ENCODE data around the gene CCR5AS.
"Not testable (repeated sequence)": the region's sequence is repeated elsewhere in the genome, so short reads cannot be mapped to it uniquely, and the experiment has no call there.

CCR5AS gene

GRCh38 chr3:46405301-46406019 is 1.4 kb downstream of the CCR5AS start:
- peaks cover 4% of the 10 kb centered on the region for H3K27me3 ChIP-seq (ENCODE audit: control insufficient read depth, insufficient read depth, low read length)
- H3K9me3 ChIP-seq (replicated peaks; ENCODE audit: control insufficient read depth, low read depth, low read length), result no peaks in the 10 kb centered on the region
- H3K27ac ChIP-seq (ENCODE audit: low read length), result peak overlapping the region; percentile 35
- H3K36me3 ChIP-seq (ENCODE audit: control insufficient read depth, insufficient read depth, low read length), result no peaks in the 10 kb centered on the region
- 27% methylated on average over 5 of the region's 11 CpGs for WGBS (ENCODE audit: insufficient coverage)
- peaks cover 14% of the 10 kb centered on the region for H3K4me1 ChIP-seq (ENCODE audit: control insufficient read depth, insufficient read depth, low read length)
- DNase-seq, result peak; percentile 73
- H3K4me3 ChIP-seq (ENCODE audit: low read length), result no peak overlapping the region

DNA sequence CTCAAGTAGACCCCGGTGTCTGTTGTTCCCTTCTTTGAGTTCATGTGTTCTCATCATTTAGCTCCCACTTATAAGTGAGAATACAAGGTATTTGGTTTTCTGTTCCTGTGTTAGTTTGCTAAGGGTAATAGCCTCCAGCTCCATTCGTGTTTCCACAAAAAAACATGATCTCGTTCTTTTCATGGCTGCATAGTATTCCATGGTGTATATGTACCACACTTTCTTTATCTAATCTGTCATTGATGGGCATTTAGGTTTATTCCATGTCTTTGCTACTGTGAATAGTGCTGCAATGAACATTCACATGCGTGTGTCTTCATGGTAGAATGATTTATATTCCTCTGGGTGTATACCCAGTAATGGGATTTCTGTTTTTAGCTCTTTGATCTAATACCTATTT is 4.0 kb downstream of the CCR5AS start:
- not testable (repeated sequence) for H3K27me3 ChIP-seq (ENCODE audit: control insufficient read depth, insufficient read depth, low read length); H3K36me3 ChIP-seq (ENCODE audit: control insufficient read depth, insufficient read depth, low read length); H3K4me1 ChIP-seq (ENCODE audit: control insufficient read depth, insufficient read depth, low read length); H3K4me3 ChIP-seq (ENCODE audit: low read length); DNase-seq; H3K9me3 ChIP-seq (replicated peaks; ENCODE audit: control insufficient read depth, low read depth, low read length); H3K27ac ChIP-seq (ENCODE audit: low read length)
- no CpG with 5 or more reads among the region's 4 CpGs for WGBS (ENCODE audit: insufficient coverage)

DNA sequence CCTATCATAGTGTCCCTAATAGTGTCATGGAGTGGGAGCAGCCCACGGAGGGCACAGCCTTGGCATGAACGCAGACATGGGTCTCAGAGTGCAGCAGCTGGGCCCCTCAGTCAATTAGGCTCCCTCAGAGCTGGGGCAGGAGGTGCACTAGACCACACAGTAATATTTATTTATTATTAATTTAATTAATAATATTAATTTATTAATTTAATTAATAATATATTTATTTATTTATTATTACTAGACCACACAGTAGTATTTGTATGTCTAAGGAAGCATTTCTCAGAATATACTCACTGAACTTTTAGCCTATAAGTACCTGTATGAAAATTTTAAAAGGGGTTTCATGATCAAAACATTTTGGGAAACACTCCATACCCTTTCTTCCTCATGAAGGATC is 5.3 kb downstream of the CCR5AS start:
- H3K4me1 ChIP-seq (ENCODE audit: control insufficient read depth, insufficient read depth, low read length), result no peaks in the 10 kb centered on the region
- DNase-seq, result no peak
- 80% methylated on average over 1 of the region's 2 CpGs for WGBS (ENCODE audit: insufficient coverage)
- H3K27me3 ChIP-seq (ENCODE audit: control insufficient read depth, insufficient read depth, low read length), result peaks cover 4% of the 10 kb centered on the region
- no peaks in the 10 kb centered on the region for H3K36me3 ChIP-seq (ENCODE audit: control insufficient read depth, insufficient read depth, low read length)
- H3K4me3 ChIP-seq (ENCODE audit: low read length), result no peak overlapping the region
- H3K9me3 ChIP-seq (replicated peaks; ENCODE audit: control insufficient read depth, low read depth, low read length), result no peaks in the 10 kb centered on the region
- H3K27ac ChIP-seq (ENCODE audit: low read length), result no peak overlapping the region

DNA sequence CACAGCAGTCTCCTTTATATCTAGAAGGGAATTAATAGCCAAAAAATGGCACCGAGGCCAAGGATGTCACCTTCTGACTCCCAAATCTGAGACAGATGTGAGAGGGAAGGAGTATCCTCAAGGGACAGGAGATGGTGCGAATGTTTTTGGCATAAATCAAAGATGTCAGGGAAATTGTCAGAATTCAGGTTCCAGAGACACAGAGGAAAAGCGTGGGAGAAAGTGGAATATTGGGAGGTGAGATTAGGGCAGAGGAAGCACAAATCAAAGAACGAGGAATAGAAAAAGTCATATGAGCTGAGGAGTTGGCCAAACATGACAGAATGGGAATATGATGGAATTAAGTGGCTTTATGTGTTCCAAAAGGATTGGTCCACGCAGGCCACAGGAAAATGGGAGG is 6.0 kb downstream of the CCR5AS start:
- Histone ChIP-seq H3K4me3 (ENCODE audit: low read length) (no peak overlapping the region), H3K9me3 (replicated peaks; ENCODE audit: control insufficient read depth, low read depth, low read length) (no peaks in the 10 kb centered on the region), H3K27me3 (ENCODE audit: control insufficient read depth, insufficient read depth, low read length) (peaks cover 4% of the 10 kb centered on the region), H3K36me3 (ENCODE audit: control insufficient read depth, insufficient read depth, low read length) (no peaks in the 10 kb centered on the region), H3K27ac (ENCODE audit: low read length) (no peak overlapping the region), H3K4me1 (ENCODE audit: control insufficient read depth, insufficient read depth, low read length) (no peaks in the 10 kb centered on the region)
- no peak for DNase-seq
- 65% methylated on average over 4 of the region's 5 CpGs for WGBS (ENCODE audit: insufficient coverage)

- Histone ChIP-seq H3K4me1 (ENCODE audit: control insufficient read depth, insufficient read depth, low read length) (no peaks in the 10 kb centered on the region), H3K27ac (ENCODE audit: low read length) (no peak overlapping the region), H3K36me3 (ENCODE audit: control insufficient read depth, insufficient read depth, low read length) (no peaks in the 10 kb centered on the region), H3K9me3 (replicated peaks; ENCODE audit: control insufficient read depth, low read depth, low read length) (no peaks in the 10 kb centered on the region), H3K27me3 (ENCODE audit: control insufficient read depth, insufficient read depth, low read length) (peaks cover 4% of the 10 kb centered on the region), H3K4me3 (ENCODE audit: low read length) (no peak overlapping the region)
- no peak for DNase-seq
- WGBS (ENCODE audit: insufficient coverage), result 65% methylated on average over 2 of the region's 8 CpGs
These were observed 6.7 kb downstream of the CCR5AS start for GRCh38 chr3:46400000-46400734.

- Histone ChIP-seq H3K36me3 (ENCODE audit: control insufficient read depth, insufficient read depth, low read length) (no peaks in the 10 kb centered on the region), H3K27ac (ENCODE audit: low read length) (no peak overlapping the region), H3K4me1 (ENCODE audit: control insufficient read depth, insufficient read depth, low read length) (no peaks in the 10 kb centered on the region), H3K9me3 (replicated peaks; ENCODE audit: control insufficient read depth, low read depth, low read length) (no peaks in the 10 kb centered on the region), H3K4me3 (ENCODE audit: low read length) (no peak overlapping the region), H3K27me3 (ENCODE audit: control insufficient read depth, insufficient read depth, low read length) (peaks cover 4% of the 10 kb centered on the region)
- no peak for DNase-seq
- 30% methylated on average over 2 of the region's 2 CpGs for WGBS (ENCODE audit: insufficient coverage)
These were observed 7.3 kb downstream of the CCR5AS start for GRCh38 chr3:46399557-46399956.

DNA sequence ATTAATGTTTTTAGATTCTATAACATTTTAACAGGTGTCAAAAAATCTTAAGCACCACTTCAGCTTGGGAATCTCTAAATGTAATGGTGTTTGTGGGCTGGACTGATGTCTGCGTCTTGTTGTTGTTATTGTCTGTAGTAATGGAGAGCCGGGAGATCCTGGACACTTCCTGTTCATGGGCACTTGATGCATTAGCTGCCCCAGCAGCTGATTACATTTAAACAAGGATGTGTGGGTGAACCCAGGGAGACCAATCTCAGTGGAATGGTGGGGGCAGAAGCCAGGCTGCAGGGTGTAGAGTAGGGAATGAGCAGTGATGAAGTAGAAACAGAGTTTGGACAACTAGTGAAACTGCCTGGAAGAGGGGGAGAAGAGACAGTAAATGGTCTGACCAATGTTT is 7.8 kb downstream of the CCR5AS start:
- DNase-seq, result no peak
- peaks cover 4% of the 10 kb centered on the region for H3K27me3 ChIP-seq (ENCODE audit: control insufficient read depth, insufficient read depth, low read length)
- 67% methylated on average over 1 of the region's 2 CpGs for WGBS (ENCODE audit: insufficient coverage)
- H3K27ac ChIP-seq (ENCODE audit: low read length), result no peak overlapping the region
- no peaks in the 10 kb centered on the region for H3K4me1 ChIP-seq (ENCODE audit: control insufficient read depth, insufficient read depth, low read length)
- no peaks in the 10 kb centered on the region for H3K9me3 ChIP-seq (replicated peaks; ENCODE audit: control insufficient read depth, low read depth, low read length)
- no peak overlapping the region for H3K4me3 ChIP-seq (ENCODE audit: low read length)
- H3K36me3 ChIP-seq (ENCODE audit: control insufficient read depth, insufficient read depth, low read length), result no peaks in the 10 kb centered on the region

DNA sequence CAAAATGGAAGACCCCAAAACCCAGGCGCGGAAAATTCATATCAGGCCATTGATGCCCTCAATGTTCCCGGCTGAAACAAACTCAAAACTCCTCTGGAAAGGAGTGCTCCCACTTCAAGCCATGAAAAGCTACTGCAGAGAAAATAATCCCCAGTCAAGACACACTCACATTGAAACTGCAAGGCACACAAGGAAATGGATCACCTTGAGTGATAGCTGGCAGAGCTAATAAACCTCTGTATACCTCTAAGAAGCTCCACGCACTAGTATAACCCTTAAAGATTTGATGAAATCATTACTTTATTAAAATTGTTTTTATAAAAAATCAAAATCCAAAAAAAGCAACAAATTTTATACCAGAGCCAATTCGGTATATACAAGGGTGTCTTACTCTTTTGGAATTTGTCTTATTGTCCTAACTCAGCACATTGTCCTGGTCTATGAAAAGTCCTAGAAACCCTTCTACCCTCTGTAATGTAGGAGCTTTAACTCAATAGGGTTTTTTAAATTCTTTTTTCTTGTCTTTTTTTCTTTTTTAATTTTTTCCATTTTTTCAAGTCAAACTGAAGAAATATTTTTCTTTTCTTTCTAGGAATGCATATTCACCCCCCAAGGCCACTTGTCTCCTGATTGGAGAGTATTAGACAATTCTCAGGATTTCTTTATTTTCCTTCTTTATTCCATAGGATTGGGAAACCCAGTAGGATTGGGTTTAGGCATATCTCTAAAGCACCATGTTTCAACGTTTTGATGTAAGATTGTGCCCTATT is 8.5 kb downstream of the CCR5AS start:
- Histone ChIP-seq H3K27ac (ENCODE audit: low read length) (no peak overlapping the region), H3K4me3 (ENCODE audit: low read length) (no peak overlapping the region), H3K36me3 (ENCODE audit: control insufficient read depth, insufficient read depth, low read length) (no peaks in the 10 kb centered on the region), H3K4me1 (ENCODE audit: control insufficient read depth, insufficient read depth, low read length) (no peaks in the 10 kb centered on the region), H3K27me3 (ENCODE audit: control insufficient read depth, insufficient read depth, low read length) (peaks cover 2% of the 10 kb centered on the region), H3K9me3 (replicated peaks; ENCODE audit: control insufficient read depth, low read depth, low read length) (no peaks in the 10 kb centered on the region)
- DNase-seq, result no peak
- 92% methylated on average over 3 of the region's 6 CpGs for WGBS (ENCODE audit: insufficient coverage)

DNA sequence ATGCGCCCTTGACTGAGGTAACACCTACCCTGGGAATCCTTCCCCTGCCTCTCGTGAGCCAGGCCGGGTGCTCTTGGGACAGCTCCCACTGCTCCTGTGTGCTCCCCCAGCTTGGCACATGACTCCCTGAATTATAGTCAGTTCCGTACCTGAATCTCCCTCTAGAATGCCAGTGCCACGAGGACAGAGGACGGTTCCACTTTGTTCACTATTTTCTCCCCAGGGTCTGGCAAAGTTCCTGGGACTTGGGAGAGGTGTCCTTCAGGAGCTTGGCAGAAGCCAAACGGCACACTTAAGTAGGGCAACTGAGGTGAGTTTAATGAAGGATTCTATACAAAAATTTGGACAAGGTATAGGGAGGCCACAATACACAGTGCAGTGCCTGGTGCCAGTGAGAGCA is 9.8 kb downstream of the CCR5AS start:
- H3K4me1 ChIP-seq (ENCODE audit: control insufficient read depth, insufficient read depth, low read length), result no peaks in the 10 kb centered on the region
- WGBS (ENCODE audit: insufficient coverage), result 73% methylated on average over 4 of the region's 7 CpGs
- H3K36me3 ChIP-seq (ENCODE audit: control insufficient read depth, insufficient read depth, low read length), result no peaks in the 10 kb centered on the region
- H3K4me3 ChIP-seq (ENCODE audit: low read length), result no peak overlapping the region
- no peak overlapping the region for H3K27ac ChIP-seq (ENCODE audit: low read length)
- H3K9me3 ChIP-seq (replicated peaks; ENCODE audit: control insufficient read depth, low read depth, low read length), result no peaks in the 10 kb centered on the region
- no peak for DNase-seq
- H3K27me3 ChIP-seq (ENCODE audit: control insufficient read depth, insufficient read depth, low read length), result peaks cover 2% of the 10 kb centered on the region

Data from muscle of leg (tissue), 3 donors.